HG03558 (cell line): Measurements from ENCODE around the gene RPL15.

ENCODE experiments used
- ATAC-seq: cut with Tn5 transposase; IDR thresholded peaks from one replicate; pipeline ENCODE4 v1.9.1; 2021; ENCODE audit warnings: moderate number of reproducible peaks; ENCODE audit not compliant: unreplicated experiment; ENCODE audit errors: extremely low read depth

The RPL15 gene

DNA sequence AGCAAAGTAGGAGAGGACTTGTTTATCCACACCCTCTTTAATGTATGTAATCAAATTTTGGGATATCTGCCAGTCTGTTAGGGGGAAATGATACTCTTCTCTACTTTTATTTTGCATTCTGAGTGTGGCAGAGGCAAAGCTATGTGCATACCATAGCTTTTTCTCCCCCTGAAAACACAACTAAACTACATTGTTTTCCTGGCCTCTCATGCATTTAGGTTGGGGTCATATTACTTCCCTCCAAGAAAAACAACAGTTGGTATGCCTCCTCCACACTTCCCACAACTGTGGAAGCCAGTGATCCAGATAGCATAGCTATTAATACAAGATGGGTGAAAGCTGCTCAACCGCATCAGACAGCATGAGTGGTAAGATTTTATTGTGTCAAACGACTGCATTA, 6.9 kb downstream of the RPL15 start:
- ATAC-seq, result no peak

DNA sequence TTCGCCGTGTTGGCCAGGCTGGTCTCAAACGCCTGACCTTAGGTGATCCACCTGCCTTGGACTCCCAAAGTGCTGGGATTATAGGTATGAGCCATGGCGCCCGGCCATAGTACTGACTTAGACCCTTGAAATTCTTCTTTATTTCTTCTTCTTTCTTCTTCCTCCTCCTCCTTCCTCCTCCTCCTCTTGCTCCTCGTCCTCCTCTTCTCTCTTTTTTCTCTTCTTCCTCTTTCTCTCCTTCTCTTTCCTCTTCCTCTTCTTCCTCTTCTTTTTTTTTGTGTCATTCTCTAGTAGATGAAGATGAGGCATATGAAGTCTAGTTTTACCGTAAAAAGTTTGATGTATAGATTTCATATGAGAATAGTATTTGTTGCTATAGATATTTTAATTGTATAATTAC, 9.3 kb downstream of the RPL15 start:
- ATAC-seq, result no peak

DNA sequence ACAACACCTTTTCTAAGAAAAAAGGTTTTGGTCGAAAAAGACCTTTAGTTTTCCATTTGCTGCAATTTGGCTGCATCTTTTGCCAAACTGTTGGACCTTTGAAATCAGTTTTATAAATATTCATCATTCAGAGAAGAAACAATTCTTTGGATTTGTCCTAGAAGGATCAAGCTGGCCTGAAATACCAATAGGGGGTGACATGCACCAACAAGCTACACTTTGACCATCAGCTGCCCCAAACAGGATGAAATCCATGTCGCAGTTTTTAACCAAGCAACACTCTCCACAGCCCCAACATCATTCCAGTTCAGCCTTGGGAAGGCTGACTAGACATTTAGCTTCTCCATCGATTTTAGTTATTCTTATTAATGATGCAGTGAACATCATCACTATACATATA, 9.8 kb downstream of the RPL15 start:
- no peak for ATAC-seq

DNA sequence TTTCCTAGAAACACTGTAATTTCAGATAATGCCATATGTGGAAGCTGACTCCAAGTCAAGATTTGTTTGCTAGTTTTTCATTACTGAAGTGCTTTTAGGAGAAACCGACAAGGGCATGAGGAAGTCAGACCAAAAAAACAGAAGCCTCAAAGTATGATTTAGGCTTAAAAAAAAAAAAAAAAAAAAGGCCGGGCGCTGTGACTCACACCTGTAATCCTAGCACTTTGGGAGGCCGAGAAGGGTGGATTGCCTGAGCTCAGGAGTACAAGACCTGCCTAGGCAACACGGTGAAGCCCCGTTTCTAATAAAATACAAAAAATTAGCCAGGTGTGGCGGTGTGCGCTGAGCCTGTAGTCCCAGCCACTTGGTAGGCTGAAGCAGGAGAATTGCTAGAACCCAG, 11.6 kb downstream of the RPL15 start:
- no peak for ATAC-seq

DNA sequence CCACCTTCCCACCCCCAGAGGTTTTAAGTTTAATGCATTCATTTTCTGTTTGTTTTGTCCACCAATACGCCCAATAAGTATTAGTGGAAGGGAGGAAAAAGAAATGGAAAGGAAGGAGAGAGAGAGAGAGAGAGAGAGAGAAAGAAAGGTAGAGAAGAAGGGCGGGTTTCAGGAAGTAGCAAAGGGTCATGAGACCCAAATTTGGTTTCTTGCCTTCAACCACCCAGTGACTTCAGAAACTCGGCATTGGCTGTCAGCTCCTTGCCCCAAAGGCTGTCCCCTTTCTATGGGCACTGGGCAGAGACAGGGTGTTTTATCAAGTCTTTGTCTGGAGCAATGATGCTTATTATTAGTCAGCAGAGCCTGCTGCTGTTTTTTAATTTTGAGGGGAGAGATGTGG, 14.7 kb downstream of the RPL15 start:
- ATAC-seq, result no peak

- no peak for ATAC-seq
These were observed 15.6 kb downstream of the RPL15 start for GRCh38 chr3:23932571-23932970.

GRCh38 chr3:23934253-23934652, 17.3 kb downstream of the RPL15 start:
- ATAC-seq, result no peak

- no peak for ATAC-seq
These were observed 20.4 kb downstream of the RPL15 start for GRCh38 chr3:23937296-23937695.

DNA sequence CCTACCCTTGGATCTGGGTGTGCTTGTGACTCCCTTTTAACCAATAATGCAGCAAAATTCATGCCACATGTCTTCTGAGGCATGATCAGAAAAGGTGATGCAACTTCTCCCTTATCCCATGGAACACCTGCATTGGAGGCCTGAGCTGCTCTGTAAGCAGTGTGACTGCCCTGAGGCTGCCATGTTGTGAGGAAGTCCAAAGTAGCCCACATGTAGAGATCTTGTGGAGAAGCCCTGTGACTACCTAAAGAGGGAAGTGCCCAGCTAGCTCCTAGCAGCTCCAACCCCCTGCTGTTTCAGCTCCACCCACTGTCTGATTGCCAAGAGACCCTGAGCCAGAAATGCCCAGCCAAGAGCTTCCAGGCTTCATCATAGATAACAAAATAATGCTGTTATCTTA, 21.8 kb downstream of the RPL15 start:
- no peak for ATAC-seq

DNA sequence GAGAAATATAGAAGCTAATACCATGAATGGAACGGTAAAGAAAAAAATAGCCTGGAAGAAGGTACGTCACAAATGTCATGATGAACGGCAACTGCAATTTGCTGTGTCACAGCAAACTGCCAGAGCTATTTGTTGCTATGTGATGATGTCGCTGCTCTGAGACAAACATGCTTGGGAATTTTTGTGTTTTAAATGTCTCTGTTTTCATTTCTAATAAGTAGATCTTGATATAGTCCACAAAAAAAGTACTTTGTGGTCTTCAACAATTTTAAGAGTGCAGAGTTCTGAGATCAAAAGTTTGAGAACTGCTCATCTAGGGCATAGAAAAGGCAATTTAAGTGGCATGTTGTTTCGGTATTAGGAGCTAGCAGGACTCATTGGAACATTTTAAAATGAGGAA, 23.8 kb downstream of the RPL15 start:
- ATAC-seq, result no peak

DNA sequence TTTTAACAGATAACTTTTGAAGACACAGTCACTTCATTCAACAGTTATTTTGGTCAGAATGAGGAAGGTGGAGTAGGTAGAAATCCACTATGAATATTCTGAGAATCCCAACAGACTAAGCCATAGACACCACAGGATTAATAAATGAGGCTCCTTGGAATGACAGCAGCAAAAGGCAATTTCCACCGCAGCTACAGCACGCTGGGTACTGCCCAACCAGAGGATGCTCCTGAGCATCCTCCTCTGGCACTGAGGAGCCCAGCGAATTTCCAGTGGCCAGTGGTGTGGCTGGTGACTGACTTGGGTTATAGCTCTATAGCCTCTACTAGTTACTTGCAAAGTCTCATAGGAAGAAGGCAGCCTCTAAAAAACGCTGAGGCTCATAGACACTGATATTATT, 24.5 kb downstream of the RPL15 start:
- ATAC-seq, result no peak

DNA sequence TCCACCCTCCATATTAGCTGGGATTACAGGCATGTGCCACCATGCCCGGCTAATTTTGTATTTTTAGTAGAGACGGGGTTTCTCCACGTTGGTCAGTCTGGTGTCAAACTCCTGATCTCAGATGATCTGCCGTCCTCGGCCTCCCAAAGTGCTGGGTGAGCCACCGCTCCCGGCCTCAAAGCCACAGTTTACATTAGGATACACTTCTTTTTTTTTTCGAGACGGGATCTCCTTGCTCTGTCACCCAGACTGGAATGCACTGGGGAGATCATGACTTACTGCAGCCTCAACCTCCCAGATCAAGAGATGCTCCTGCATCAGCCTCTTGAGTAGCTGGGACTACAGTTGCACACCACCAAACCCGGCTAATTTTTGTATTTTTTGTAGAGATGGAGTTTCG, 25.6 kb downstream of the RPL15 start:
- ATAC-seq, result no peak

- no peak for ATAC-seq
These were observed 27.3 kb downstream of the RPL15 start for GRCh38 chr3:23944007-23944783.

DNA sequence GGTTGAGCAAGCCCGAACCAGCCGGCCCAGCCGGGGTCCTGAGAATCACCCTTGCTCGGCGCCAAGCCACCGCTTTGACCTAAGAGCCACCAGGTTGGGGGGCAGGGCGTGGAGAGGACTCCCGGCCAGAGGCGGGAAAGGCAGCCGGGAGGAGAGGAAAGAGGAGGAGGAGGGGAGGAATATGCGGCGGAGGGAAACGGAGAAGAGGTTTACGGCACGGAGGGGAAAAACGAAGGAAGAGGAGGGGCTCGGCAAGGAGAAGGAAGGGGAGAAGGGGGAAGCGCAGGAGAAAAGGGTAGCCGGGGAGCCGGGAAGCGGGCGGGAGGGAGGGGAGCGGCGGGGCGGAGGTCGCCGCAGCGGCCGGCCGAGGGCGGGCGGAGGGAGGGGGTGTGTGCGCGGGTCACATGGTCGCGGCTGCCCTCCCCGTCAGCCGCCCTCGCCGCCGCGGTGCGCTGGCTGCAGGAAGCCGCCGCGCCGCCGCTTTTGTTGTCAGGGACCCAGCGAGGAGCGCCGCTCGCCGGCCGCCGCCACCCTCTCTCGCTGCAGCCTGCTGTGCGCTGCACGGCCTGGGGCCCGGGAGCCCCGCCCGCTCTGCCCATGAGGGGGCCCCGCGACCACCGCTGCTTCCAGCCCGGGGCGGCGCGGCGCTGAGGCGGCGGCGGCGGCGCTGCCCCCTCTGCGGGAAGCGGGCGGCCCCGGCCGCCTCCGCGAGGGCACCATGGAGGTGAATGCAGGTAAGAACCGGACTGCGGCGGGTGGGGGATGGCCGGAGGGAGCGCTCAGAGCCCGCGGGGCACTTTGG, 28.1 kb downstream of the RPL15 start, which contains the start of gene NR1D2:
TSS of gene NR1D2 (plus strand) at position 426 of the 802 bp plus-strand sequence. CDS start at position 719, 293 bp downstream.
- peak; percentile 29 for ATAC-seq

DNA sequence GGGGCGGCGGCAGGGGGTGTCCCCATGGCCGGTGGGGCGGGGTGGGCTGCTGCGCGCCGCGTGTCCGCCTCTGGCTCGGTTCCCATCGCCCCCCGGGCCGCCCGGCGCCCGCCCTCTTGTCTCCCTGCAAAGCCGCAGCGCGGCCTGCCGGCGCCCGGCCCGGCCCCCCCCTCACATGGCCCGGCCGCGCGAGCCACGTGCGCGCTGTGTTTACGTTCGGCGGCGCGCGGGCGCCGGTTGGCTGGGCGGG, 28.7 kb downstream of the RPL15 start:
- ATAC-seq, result no peak

DNA sequence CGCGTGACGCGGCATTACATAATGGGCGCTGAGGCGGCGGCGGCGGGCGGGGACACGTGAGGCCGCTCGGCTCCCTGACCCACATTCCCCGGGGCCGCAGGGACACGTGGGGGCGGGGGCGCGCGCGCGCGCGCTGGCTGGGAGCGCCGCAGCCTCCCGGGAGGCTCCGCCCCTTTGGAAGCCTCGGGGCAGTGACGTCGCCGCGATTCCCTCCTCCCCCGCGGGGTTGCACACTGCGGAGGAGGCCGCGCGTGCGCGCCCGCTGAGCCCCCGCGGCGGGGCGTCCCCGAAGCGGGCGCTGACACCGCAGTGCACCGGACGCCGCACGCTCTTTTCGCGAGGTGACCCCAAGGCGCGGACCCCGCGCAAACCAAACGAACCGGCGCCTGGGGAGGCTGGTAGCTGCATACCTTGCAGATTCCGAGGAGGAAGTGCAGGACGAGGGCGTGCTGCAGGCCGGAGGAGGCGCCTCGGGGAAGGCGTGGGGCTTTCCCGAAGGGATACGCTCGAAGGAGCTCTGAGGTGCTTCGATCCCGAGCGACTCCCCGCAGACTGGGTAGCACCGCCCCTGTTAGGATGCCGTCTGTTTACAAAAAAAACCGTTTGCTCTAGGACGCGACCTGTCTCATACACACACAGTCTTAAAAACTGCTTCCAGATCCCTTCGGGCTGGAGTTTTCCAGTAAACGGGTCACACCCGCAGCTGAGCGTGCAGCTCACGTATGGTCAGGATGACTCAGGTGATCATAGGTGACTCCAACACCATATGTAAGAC, 29.2 kb downstream of the RPL15 start:
- ATAC-seq, result peak; percentile 41

- no peak for ATAC-seq
These were observed 31.8 kb downstream of the RPL15 start for GRCh38 chr3:23948761-23949160.

- ATAC-seq, result peak; percentile 14
These were observed 32.9 kb downstream of the RPL15 start for GRCh38 chr3:23949784-23950183.

DNA sequence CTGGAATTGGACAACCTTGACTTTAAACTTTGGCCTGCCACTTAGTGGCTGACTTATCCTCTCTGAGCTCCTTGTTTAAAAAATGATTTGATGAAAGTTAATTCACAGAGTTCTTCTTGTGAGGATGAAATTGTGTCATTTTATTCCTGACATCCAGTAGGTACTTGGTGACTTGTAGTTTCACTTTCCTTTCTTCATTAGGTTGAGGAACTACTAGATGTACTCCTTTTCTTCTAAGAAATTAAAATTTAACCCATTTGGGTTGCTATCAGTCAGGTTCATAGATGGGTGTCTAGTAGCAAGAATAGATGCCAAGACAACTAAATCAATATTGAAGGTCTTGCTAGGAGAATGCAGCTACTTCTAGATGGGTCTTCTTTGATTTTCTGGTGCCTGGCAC, 33.4 kb downstream of the RPL15 start:
- peak; percentile 20 for ATAC-seq

- ATAC-seq, result peak; percentile 27
These were observed 35.7 kb downstream of the RPL15 start for GRCh38 chr3:23952646-23953045.

GRCh38 chr3:23953523-23953922, 36.6 kb downstream of the RPL15 start:
- ATAC-seq, result no peak
